Lower lobe of right lung (tissue), 2 donors: ENCODE results near the gene COL5A3. TPM values are rescaled to one million over a fixed set of nuclear protein-coding genes. Genes with fewer than 3 reads are reported as not detected.

Experiments used
- ATAC-seq, 2 donors: fragments of 200-7000 bp; cut with Tn5 transposase; one replicate each; pipeline ENCODE4 v1.9.1; 2020 to 2022; ENCODE audit warnings: mild to moderate bottlenecking in 2 of 2, moderate library complexity in 2 of 2
- DNase-seq: peaks from one replicate; pipeline ENCODE4 v3.0.0-alpha.2; 2020
- H3K27ac ChIP-seq: fragments of 200-600 bp; one replicate; pipeline ENCODE4 v1.8.0; 2022
- H3K27me3 ChIP-seq: fragments of 200-600 bp; one replicate; pipeline ENCODE4 v1.8.0; 2022; ENCODE audit warnings: low read depth
- H3K36me3 ChIP-seq: fragments of 200-600 bp; one replicate; pipeline ENCODE4 v1.8.0; 2022; ENCODE audit warnings: mild to moderate bottlenecking
- H3K4me1 ChIP-seq: fragments of 200-600 bp; one replicate; pipeline ENCODE4 v1.8.0; 2022
- H3K4me3 ChIP-seq: fragments of 200-600 bp; one replicate; pipeline ENCODE4 v1.8.0; 2022; ENCODE audit warnings: mild to moderate bottlenecking
- H3K9me3 ChIP-seq: fragments of 200-600 bp; one replicate; pipeline ENCODE4 v1.8.0; 2022
- intact Hi-C: fragments of 100-400 bp; cut with DNase I; formaldehyde crosslinking; loops from one replicate; pipeline ENCODE4 v1.11.0; 2022
- total RNA-seq: library from RNA; stranded (reverse); fragmentation: NEBNext Ultra II Directional; extraction: Animal tissue kit (Norgen Biotek cat#: 25700); gene quantifications from one replicate; pipeline ENCODE4 v1.2.1, GENCODE V29; 2021
- TF ChIP-seq, protein P1 (sequence below): fragments of 200-600 bp; IDR thresholded peaks from one replicate; pipeline ENCODE4 v1.8.0; 2022; ENCODE audit warnings: antibody characterized with exemption, mild to moderate bottlenecking
- donor health status: DM: no; HTN: yes; CAD: no; lungs with severe emphysema.

Gene COL5A3
- total RNA-seq, 1 donor from 2014 or later = 8.9 TPM

DNA sequence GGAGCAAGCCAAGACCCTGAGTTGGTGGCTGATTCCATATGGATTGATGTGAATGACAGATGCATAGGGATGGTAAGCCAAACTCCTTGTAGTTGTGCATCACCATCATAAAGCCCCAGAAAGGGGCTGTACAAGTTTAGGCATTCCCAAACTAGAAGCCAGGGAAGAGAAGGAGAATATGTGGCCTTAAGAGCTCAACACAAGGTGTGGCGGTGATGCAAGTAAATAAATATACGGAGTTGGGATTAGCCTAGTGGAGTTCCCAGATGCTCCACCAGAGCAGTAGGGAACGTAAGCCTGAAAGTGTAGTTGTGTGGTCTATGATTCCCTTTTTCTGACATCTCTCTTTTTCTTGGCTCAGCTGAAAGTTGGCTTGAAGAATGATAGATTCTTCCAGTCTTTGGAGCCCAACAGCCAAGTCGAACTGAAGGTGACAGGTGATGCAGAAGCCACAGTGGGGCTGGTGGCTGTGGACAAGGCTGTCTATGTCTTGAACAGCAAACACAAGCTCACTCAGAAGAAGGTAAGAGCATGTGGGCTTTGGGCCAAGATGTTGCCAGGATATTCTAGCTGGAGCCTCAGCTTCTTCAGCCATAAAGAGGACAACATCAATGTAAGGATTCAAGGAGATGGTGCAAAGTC, 33.1 kb upstream of the COL5A3 start:
- TF ChIP-seq, protein P1, sequence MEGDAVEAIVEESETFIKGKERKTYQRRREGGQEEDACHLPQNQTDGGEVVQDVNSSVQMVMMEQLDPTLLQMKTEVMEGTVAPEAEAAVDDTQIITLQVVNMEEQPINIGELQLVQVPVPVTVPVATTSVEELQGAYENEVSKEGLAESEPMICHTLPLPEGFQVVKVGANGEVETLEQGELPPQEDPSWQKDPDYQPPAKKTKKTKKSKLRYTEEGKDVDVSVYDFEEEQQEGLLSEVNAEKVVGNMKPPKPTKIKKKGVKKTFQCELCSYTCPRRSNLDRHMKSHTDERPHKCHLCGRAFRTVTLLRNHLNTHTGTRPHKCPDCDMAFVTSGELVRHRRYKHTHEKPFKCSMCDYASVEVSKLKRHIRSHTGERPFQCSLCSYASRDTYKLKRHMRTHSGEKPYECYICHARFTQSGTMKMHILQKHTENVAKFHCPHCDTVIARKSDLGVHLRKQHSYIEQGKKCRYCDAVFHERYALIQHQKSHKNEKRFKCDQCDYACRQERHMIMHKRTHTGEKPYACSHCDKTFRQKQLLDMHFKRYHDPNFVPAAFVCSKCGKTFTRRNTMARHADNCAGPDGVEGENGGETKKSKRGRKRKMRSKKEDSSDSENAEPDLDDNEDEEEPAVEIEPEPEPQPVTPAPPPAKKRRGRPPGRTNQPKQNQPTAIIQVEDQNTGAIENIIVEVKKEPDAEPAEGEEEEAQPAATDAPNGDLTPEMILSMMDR = no peak
- Histone ChIP-seq H3K27ac (no peak overlapping the region), H3K27me3 (peaks cover 5% of the 10 kb centered on the region), H3K4me1 (no peaks in the 10 kb centered on the region), H3K36me3 (no peaks in the 10 kb centered on the region), H3K9me3 (peaks cover 16% of the 10 kb centered on the region), H3K4me3 (no peak overlapping the region)
- no peak for ATAC-seq
- intact Hi-C loops = no loop called here
- no peak for DNase-seq

DNA sequence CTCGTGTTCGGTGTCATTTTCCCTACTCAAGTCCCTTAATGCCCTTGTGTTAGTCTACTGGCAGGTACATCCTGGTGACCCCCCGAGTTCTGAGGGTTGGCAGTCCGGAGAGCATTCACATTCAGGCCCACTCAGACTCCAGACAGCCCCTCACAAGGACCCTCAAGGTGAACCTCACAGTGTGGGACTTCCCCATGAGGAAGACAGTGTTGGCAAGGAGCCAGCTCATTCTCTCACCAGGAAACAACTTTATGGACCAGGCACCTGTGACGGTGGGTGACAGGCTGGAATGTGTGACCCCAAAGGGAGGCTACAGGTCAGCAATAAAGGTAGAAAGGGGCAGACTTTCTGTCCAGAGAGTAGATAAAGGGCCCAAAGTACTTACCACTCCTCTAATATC, 27.5 kb upstream of the COL5A3 start:
- intact Hi-C loops = no loop called here
- ATAC-seq (no peak), DNase-seq (no peak)
- no peak overlapping the region for H3K4me3 ChIP-seq
- no peaks in the 10 kb centered on the region for H3K4me1 ChIP-seq
- no peak overlapping the region for H3K27ac ChIP-seq
- TF ChIP-seq, protein P1 = no peak
- H3K36me3 ChIP-seq = no peaks in the 10 kb centered on the region
- H3K27me3 ChIP-seq = peaks cover 16% of the 10 kb centered on the region
- peaks cover 3% of the 10 kb centered on the region for H3K9me3 ChIP-seq

DNA sequence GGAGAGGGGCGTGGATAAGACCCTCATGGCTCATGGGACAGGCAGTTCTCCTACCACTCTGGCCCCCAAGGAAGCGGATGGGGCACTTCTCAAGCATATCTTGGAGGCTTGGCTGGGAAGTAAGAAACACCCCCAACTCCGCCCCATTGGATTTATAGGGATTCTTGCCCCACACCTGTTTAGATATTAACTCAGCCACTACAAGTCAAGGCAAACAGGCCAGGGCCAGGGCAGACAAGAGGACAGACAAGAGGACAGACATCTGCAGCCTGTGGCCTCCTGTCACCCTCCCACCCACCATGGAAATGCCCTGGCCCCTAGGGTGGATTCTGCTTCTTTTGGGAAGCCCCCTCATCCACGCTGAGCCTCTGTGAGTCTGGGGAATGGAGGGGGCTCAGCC, 27.1 kb upstream of the COL5A3 start:
- intact Hi-C loops = no loop called here
- TF ChIP-seq, protein P1 = no peak
- H3K27me3 ChIP-seq = peaks cover 20% of the 10 kb centered on the region

DNA sequence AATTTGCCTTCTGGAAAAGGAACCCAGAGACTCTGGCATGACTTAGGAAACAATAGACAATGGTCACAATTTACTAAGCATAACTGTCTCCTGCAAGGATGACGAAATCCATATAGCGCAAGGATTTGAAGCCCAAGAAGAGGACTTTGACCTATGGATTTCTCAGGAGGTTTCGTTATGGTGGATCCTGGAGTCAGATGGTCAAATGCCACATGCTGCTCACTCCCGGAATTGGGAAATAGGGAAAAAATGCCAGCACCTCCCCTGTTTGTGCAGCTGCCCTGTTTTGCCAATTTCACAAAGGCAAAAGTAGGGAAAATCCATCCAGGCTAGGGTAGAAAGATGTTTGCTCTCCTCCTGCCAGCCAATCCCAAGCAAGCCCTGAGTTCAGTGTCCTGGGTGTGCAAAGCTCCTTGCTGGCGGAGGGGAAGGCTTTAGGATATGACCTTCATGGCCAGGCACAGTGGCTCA, 26.3 kb upstream of the COL5A3 start:
- H3K4me3 ChIP-seq = no peak overlapping the region
- H3K9me3 ChIP-seq = no peaks in the 10 kb centered on the region
- no peaks in the 10 kb centered on the region for H3K4me1 ChIP-seq
- TF ChIP-seq, protein P1 = no peak
- intact Hi-C loops = no loop called here
- ATAC-seq = no peak
- no peak for DNase-seq
- H3K27me3 ChIP-seq = peaks cover 27% of the 10 kb centered on the region
- H3K27ac ChIP-seq = no peak overlapping the region
- no peaks in the 10 kb centered on the region for H3K36me3 ChIP-seq

More for the DNA sequence above, 27.1 kb upstream of the COL5A3 start:
- ATAC-seq (no peak), DNase-seq (no peak)
- H3K4me1 ChIP-seq = no peaks in the 10 kb centered on the region
- no peaks in the 10 kb centered on the region for H3K9me3 ChIP-seq
- H3K4me3 ChIP-seq = no peak overlapping the region
- no peaks in the 10 kb centered on the region for H3K36me3 ChIP-seq
- no peak overlapping the region for H3K27ac ChIP-seq

DNA sequence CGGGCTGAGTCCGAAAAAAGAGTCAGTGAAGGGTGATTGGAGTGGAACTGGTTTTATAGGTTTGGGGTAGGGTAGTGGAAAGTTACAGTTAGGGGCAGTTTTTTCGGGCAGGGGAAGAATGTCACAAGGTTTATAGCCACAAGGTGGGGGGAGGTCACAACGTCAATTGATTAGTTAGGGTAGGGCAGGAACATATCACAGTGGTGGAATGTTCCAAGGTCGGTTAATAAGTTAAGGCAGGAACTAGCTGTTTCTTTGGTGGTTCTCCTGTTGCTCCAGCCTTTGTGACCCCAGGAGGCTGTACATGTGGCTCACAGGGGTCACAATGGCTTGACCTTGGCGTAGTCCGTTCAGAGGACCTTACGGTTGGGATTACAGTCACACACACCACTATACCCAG, 23.3 kb upstream of the COL5A3 start:
- DNase-seq (no peak), ATAC-seq (no peak)
- intact Hi-C loops = no loop called here
- Histone ChIP-seq H3K9me3 (no peaks in the 10 kb centered on the region), H3K4me1 (no peaks in the 10 kb centered on the region), H3K27me3 (peaks cover 40% of the 10 kb centered on the region), H3K27ac (no peak overlapping the region), H3K36me3 (no peaks in the 10 kb centered on the region), H3K4me3 (no peak overlapping the region)
- TF ChIP-seq, protein P1 = no peak
